H1 (cell line): ENCODE results near the gene MS4A15. TPM values are rescaled to one million over a fixed set of nuclear protein-coding genes. Genes with fewer than 3 reads are reported as not detected.

Experiments
- CTCF ChIA-PET: fragments of 300-600 bp; sonication (Branson Sonifier 250); formaldehyde crosslinking; loops from one replicate; lab custom pipeline; 2021; ENCODE audit not compliant: partially characterized antibody; lab: Charles Lee
- POLR2A ChIA-PET: fragments of 300-600 bp; sonication (Branson Sonifier 250); formaldehyde crosslinking; loops from one replicate; lab custom pipeline; 2021; ENCODE audit warnings: inconsistent platforms; ENCODE audit not compliant: partially characterized antibody; lab: Charles Lee
- DNase-seq, 2 experiments: peaks; one replicate each; pipeline versions ENCODE4 v3.0.0 to v3.0.0-alpha.2; 2010 to 2022; ENCODE audit warnings: low spot score in 2 of 2, low read depth in 1 of 2, mixed read lengths in 1 of 2
- FAIRE-seq: peaks from 2 replicates; lab custom pipeline; 2011; peaks lifted over from hg19 to GRCh38; lab: Jason Lieb, UNC
- H2AFZ ChIP-seq: 2 replicates; pipeline ENCODE4 v1.8.1; 2012; ENCODE audit warnings: low read length, inconsistent platforms
- H2AK5ac ChIP-seq: 2 replicates; pipeline ENCODE4 v1.6.1; 2013; ENCODE audit warnings: low read depth, low read length
- H2BK120ac ChIP-seq: replicated peaks from 2 replicates; pipeline ENCODE3; 2013; ENCODE audit warnings: low read depth, low read length, inconsistent platforms
- H2BK12ac ChIP-seq: 2 replicates; pipeline ENCODE4 v1.6.1; 2013; ENCODE audit warnings: low read depth, low read length
- H2BK15ac ChIP-seq: 2 replicates; pipeline ENCODE4 v1.6.1; 2013; ENCODE audit warnings: low read length
- H2BK20ac ChIP-seq: 2 replicates; pipeline ENCODE4 v1.6.1; 2013; ENCODE audit warnings: low read length
- H2BK5ac ChIP-seq: 2 replicates; pipeline ENCODE4 v1.6.1; 2013; ENCODE audit warnings: low read depth, low read length
- H3K14ac ChIP-seq: 2 replicates; pipeline ENCODE4 v1.6.1; 2013; ENCODE audit warnings: inconsistent platforms; ENCODE audit not compliant: insufficient read length
- H3K18ac ChIP-seq: 2 replicates; pipeline ENCODE4 v1.6.1; 2013; ENCODE audit warnings: low read length; ENCODE audit errors: extremely low read depth
- H3K23ac ChIP-seq: 2 replicates; pipeline ENCODE4 v1.6.1; 2013; ENCODE audit warnings: inconsistent platforms; ENCODE audit not compliant: insufficient read length
- H3K23me2 ChIP-seq: 2 replicates; pipeline ENCODE4 v1.6.1; 2013; ENCODE audit warnings: low read depth, low read length
- H3K27ac ChIP-seq: 2 replicates; pipeline ENCODE4 v1.6.1; 2011; ENCODE audit warnings: low read depth, low read length, inconsistent platforms
- H3K27me3 ChIP-seq, 4 experiments: replicated peaks in 1 of 4; 1 replicate in 1 of 4; 2 replicates in 3 of 4; pipeline versions ENCODE4 v1.6.1 to v1.8.1; 2011 to 2013; ENCODE audit warnings: low read length in 3 of 4, mild to moderate bottlenecking in 3 of 4, inconsistent platforms in 2 of 4, mixed read lengths in 2 of 4, moderate library complexity in 1 of 4; ENCODE audit not compliant: control insufficient read depth in 3 of 4, insufficient read depth in 3 of 4; ENCODE audit errors: extremely low read depth in 1 of 4
- H3K36me3 ChIP-seq, 4 experiments: 2 replicates each; pipeline versions ENCODE4 v1.6.1 to v1.8.1; 2011 to 2013; ENCODE audit warnings: mild to moderate bottlenecking in 4 of 4, low read length in 3 of 4, moderate library complexity in 2 of 4, control low read depth in 1 of 4, inconsistent platforms in 1 of 4; ENCODE audit not compliant: insufficient read depth in 4 of 4, control insufficient read depth in 2 of 4
- H3K4ac ChIP-seq: replicated peaks from 2 replicates; pipeline ENCODE3; 2013; ENCODE audit warnings: low read length, low read depth, mixed read lengths, inconsistent platforms; ENCODE audit not compliant: insufficient read length
- H3K4me1 ChIP-seq, 4 experiments: replicated peaks in 1 of 4; 1 replicate in 1 of 4; 2 replicates in 3 of 4; pipeline versions ENCODE4 v1.6.1 to v1.8.1; 2011 to 2013; ENCODE audit warnings: low read length in 3 of 4, inconsistent platforms in 2 of 4, mixed read lengths in 1 of 4; ENCODE audit not compliant: insufficient read depth in 4 of 4, control insufficient read depth in 3 of 4
- H3K4me2 ChIP-seq, 2 experiments: 2 replicates each; pipeline versions ENCODE4 v1.6.1 to v1.8.1; 2011 to 2013; ENCODE audit warnings: low read depth in 2 of 2, low read length in 2 of 2, control low read depth in 1 of 2, inconsistent platforms in 1 of 2, mild to moderate bottlenecking in 1 of 2; ENCODE audit not compliant: insufficient read depth in 1 of 2
- H3K4me3 ChIP-seq, 4 experiments: fragments of 200-600, 300-600 bp in 1 of 4; sonication (generic), shearing (Covaris generic), sonication (Bioruptor Twin) in 1 of 4; 2 replicates each; pipeline versions ENCODE4 v1.5.1 to v1.8.1; 2011 to 2016; ENCODE audit warnings: low read length in 4 of 4, low read depth in 3 of 4, control low read depth in 2 of 4, inconsistent platforms in 2 of 4, mild to moderate bottlenecking in 2 of 4, mixed read lengths in 1 of 4, moderate library complexity in 1 of 4; ENCODE audit not compliant: insufficient read depth in 2 of 4; ENCODE audit errors: extremely low read depth in 1 of 4
- H3K56ac ChIP-seq: replicated peaks from 2 replicates; pipeline ENCODE3; 2013; ENCODE audit warnings: low read depth, mild to moderate bottlenecking, mixed read lengths, low read length, inconsistent platforms; ENCODE audit not compliant: insufficient read length
- H3K79me1 ChIP-seq: 2 replicates; pipeline ENCODE4 v1.6.1; 2013; ENCODE audit warnings: low read depth, low read length, control low read depth
- H3K79me2 ChIP-seq, 2 experiments: 2 replicates each; pipeline versions ENCODE4 v1.6.1 to v1.8.1; 2012 to 2013; ENCODE audit warnings: low read length in 2 of 2, mild to moderate bottlenecking in 2 of 2, inconsistent platforms in 1 of 2; ENCODE audit not compliant: insufficient read depth in 2 of 2, control insufficient read depth in 1 of 2
- H3K9ac ChIP-seq, 4 experiments: replicated peaks in 1 of 4; 1 replicate in 1 of 4; 2 replicates in 3 of 4; pipeline versions ENCODE4 v1.6.1 to v1.8.1; 2011 to 2013; ENCODE audit warnings: low read depth in 3 of 4, low read length in 3 of 4, control low read depth in 2 of 4, mild to moderate bottlenecking in 2 of 4, moderate library complexity in 2 of 4, inconsistent platforms in 1 of 4; ENCODE audit errors: extremely low read depth in 1 of 4
- H3K9me3 ChIP-seq, 2 experiments: 2 replicates each; pipeline versions ENCODE4 v1.6.1 to v1.8.1; 2012 to 2013; ENCODE audit warnings: mild to moderate bottlenecking in 2 of 2, moderate library complexity in 2 of 2, control low read depth in 1 of 2, inconsistent platforms in 1 of 2, low read depth in 1 of 2, low read length in 1 of 2, mixed read lengths in 1 of 2; ENCODE audit not compliant: insufficient read depth in 2 of 2
- H4K20me1 ChIP-seq, 2 experiments: replicated peaks in 1 of 2; 2 replicates each; pipeline versions ENCODE3 to v1.8.1; 2011 to 2013; ENCODE audit warnings: inconsistent platforms in 2 of 2, low read length in 2 of 2, mild to moderate bottlenecking in 1 of 2; ENCODE audit not compliant: insufficient read depth in 2 of 2, control insufficient read depth in 1 of 2
- H4K5ac ChIP-seq: 2 replicates; pipeline ENCODE4 v1.6.1; 2013; ENCODE audit warnings: low read length, low read depth, mixed read lengths, inconsistent platforms; ENCODE audit not compliant: insufficient read length
- H4K8ac ChIP-seq: 2 replicates; pipeline ENCODE4 v1.8.0; 2013; ENCODE audit warnings: mild to moderate bottlenecking, moderate library complexity, low read length, inconsistent platforms; ENCODE audit not compliant: insufficient read depth; ENCODE audit errors: extremely low read depth
- H4K91ac ChIP-seq: replicated peaks from 2 replicates; pipeline ENCODE3; 2013; ENCODE audit warnings: low read length, mixed read lengths, inconsistent platforms; ENCODE audit not compliant: insufficient read length
- SRF ChIP-seq: IDR thresholded peaks from 2 replicates; pipeline ENCODE4 v1.6.1; 2011; ENCODE audit warnings: mild to moderate bottlenecking, low read depth, low read length, moderate library complexity
- TAF1 ChIP-seq: IDR thresholded peaks from 2 replicates; pipeline ENCODE4 v1.6.1; 2011; ENCODE audit warnings: mild to moderate bottlenecking, low read depth, low read length
- WGBS, 2 experiments: shearing (Covaris generic) in 1 of 2; methylation state at CpG; one replicate each; pipeline versions ENCODE4 v1.1.6 to v1.1.7; 2013 to 2015; ENCODE audit warnings: low lambda C conversion rate in 2 of 2, mixed read lengths in 2 of 2, inconsistent platforms in 1 of 2, low coverage in 1 of 2, missing lambda C conversion rate in 1 of 2; ENCODE audit not compliant: insufficient replicate concordance in 2 of 2, insufficient coverage in 1 of 2, insufficient read length in 1 of 2; ENCODE audit errors: extremely low coverage in 1 of 2, missing lambda C conversion rate in 1 of 2; 5-methylcytosine and 5-hydroxymethylcytosine counted together
- polyA plus RNA-seq, 7 experiments: library from polyadenylated mRNA; depleted of rRNA in 3 of 7; stranded (reverse) in 5 of 7; unstranded in 2 of 7; fragments of >200 nt in 5 of 7; fragments of 200-250 nt in 2 of 7; gene quantifications; 1 replicate in 5 of 7; 2 replicates in 1 of 7; 4 replicates in 1 of 7; pipeline versions ENCODE4 v1.2.1 to v1.2.3, GENCODE V29; 2011 to 2013; ENCODE audit warnings: missing spikeins in 2 of 7, mixed read lengths in 2 of 7
- total RNA-seq: library from RNA; stranded (reverse); fragmentation: NEBNext Ultra II Directional; extraction: Animal tissue kit (Norgen Biotek cat#: 25700); gene quantifications from 2 replicates; pipeline ENCODE4 v1.2.1, GENCODE V29; 2021

The MS4A15 gene
- total and polyA plus RNA-seq, 2 of the 8 experiments (the other 6 are each of a cell fraction or from before 2014, with no cell fraction given), result 0.15 to 0.17 TPM

DNA sequence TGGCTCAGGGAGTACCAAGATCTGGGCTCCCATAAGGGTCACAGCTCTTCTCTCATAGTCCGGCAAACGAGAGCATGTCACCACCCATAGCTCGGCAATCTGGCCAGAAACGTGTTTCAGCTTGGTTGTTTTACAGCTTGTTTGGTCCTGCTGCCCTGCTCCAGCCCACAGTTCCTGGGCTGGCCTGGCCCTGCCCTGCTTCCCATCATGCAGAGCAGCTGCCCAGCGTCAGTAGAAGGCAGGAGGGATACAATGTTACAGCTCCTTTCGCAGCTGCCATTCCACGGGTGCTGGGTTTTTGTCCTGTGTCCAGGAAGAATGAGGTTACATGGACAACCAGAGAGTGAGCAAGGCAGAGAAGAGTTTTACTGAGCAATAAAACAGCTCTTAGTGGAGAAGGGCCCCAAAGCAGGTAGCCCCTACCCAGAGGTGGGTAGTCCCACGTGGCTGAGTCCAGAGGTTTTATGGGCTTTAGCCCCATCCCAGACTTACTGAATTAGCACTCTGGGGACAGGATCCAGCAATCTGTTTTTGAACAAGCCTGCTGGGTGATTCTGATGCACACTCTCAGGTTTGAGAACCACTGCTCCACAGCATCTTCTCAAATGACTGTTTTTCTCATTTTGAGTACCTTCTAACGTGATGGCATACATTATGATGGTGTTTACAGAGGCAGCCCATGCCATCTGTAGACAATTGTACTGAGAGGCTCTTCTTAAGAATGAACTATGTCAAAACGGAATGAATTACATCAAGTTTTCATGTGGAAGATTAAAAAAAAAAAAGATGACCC, 37.9 kb upstream of the MS4A15 start:
- H3K23ac ChIP-seq, result no peak overlapping the region
- no peak overlapping the region; a peak in 1 of 7 replicates for H3K9ac ChIP-seq
- no peak for FAIRE-seq
- no peak overlapping the region for H2BK12ac ChIP-seq
- H3K4ac ChIP-seq, result no peak overlapping the region
- no peaks in the 10 kb centered on the region for H3K79me1 ChIP-seq
- no peaks in the 10 kb centered on the region for H3K79me2 ChIP-seq
- H2BK5ac ChIP-seq, result no peak overlapping the region
- H2BK15ac ChIP-seq, result no peak overlapping the region
- H3K9me3 ChIP-seq, result no peaks in the 10 kb centered on the region; a peak in 2 of 4 replicates
- H2AFZ ChIP-seq, result no peak overlapping the region
- WGBS, 2 experiments, result 86% methylated on average over 10 of the region's 10 CpGs; no CpG with 5 or more reads in 1 of the 2 experiments
- H2BK20ac ChIP-seq, result no peak overlapping the region
- no peak overlapping the region for H3K4me3 ChIP-seq
- H3K4me1 ChIP-seq, result no peaks in the 10 kb centered on the region; a peak in 2 of 7 replicates
- no peak for DNase-seq
- H2AK5ac ChIP-seq, result no peak overlapping the region
- no peaks in the 10 kb centered on the region for H4K20me1 ChIP-seq
- no peak overlapping the region for H3K18ac ChIP-seq
- H3K14ac ChIP-seq, result no peak overlapping the region
- ChIA-PET CTCF (interaction anchor here (0.9 to 3.0 kb wide), 4 partner anchors 9 to 56 kb away, joined by 3 to 15 read pairs (median 4); no protein-coding TSS in a partner anchor), POLR2A (interaction anchor here (1.0 kb wide), 1 partner anchor 10 kb away, joined by 3 read pairs; no protein-coding TSS in a partner anchor)
- H3K36me3 ChIP-seq, result no peaks in the 10 kb centered on the region
- no peak overlapping the region for H3K27ac ChIP-seq
- H2BK120ac ChIP-seq, result no peak overlapping the region
- no peak overlapping the region for H3K56ac ChIP-seq
- H3K4me2 ChIP-seq, result no peak overlapping the region
- TF ChIP-seq SRF, result no peak
- no peak for TF ChIP-seq TAF1
- no peak overlapping the region for H4K8ac ChIP-seq
- H3K27me3 ChIP-seq, result no peaks in the 10 kb centered on the region
- H3K23me2 ChIP-seq, result no peaks in the 10 kb centered on the region
- H4K5ac ChIP-seq, result no peak overlapping the region
- H4K91ac ChIP-seq, result no peak overlapping the region
